ENCODE results near the gene ACTRT3. TPM values are rescaled to one million over a fixed set of nuclear protein-coding genes. Genes with fewer than 3 reads are reported as not detected.
A peak's percentile ranks its signal among the peaks of the same experiment; 100 is the strongest.

The ACTRT3 gene
- total and polyA plus RNA-seq, 2 of the 13 experiments (the other 11 are each of a cell fraction or from before 2014, with no cell fraction given), result 0.42 to 0.97 TPM

- TF ChIP-seq, protein P1, sequence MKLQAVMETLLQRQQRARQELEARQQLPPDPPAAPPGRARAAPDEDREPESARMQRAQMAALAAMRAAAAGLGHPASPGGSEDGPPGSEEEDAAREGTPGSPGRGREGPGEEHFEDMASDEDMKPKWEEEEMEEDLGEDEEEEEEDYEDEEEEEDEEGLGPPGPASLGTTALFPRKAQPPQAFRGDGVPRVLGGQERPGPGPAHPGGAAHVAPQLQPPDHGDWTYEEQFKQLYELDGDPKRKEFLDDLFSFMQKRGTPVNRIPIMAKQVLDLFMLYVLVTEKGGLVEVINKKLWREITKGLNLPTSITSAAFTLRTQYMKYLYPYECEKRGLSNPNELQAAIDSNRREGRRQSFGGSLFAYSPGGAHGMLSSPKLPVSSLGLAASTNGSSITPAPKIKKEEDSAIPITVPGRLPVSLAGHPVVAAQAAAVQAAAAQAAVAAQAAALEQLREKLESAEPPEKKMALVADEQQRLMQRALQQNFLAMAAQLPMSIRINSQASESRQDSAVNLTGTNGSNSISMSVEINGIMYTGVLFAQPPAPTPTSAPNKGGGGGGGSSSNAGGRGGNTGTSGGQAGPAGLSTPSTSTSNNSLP (IDR thresholded peaks at IDR 0.05; ENCODE audit: low read depth, low read length), result no peak; the same call in 1 of the 2 replicates
- no peak for TF ChIP-seq KDM6A (CRISPR knock-in tag; IDR thresholded peaks at IDR 0.05; ENCODE audit: low read depth)
- TF ChIP-seq ZNF549 (CRISPR knock-in tag; IDR thresholded peaks at IDR 0.05), result no peak
- TF ChIP-seq NFKB2 (CRISPR knock-in tag; IDR thresholded peaks at IDR 0.05; ENCODE audit: borderline replicate concordance), result 0 out of 2 replicates have a peak, but pooled peaks have one; percentile 32
- TF ChIP-seq TBL1XR1 (IDR thresholded peaks at IDR 0.05; ENCODE audit: borderline replicate concordance, low read length, partially characterized antibody), result no peak
- TF ChIP-seq TEAD3 (CRISPR knock-in tag; optimal IDR thresholded peaks at IDR 0.05; ENCODE audit: borderline replicate concordance), result peak; percentile 52
- no peak for TF ChIP-seq ISX (CRISPR knock-in tag; conservative IDR thresholded peaks at IDR 0.05)
- no peak for TF ChIP-seq ZNF570 (CRISPR knock-in tag; IDR thresholded peaks at IDR 0.05; ENCODE audit: borderline replicate concordance)
- no peak for TF ChIP-seq CAMTA2 (CRISPR knock-in tag; IDR thresholded peaks at IDR 0.05; ENCODE audit: borderline replicate concordance)
- 0 out of 2 replicates have a peak, but pooled peaks have one; percentile 13 for TF ChIP-seq CTCF (CRISPR knock-in tag; IDR thresholded peaks at IDR 0.05)
- peak; percentile 30 for TF ChIP-seq RAD21 (CRISPR knock-in tag; IDR thresholded peaks at IDR 0.05)
- 0 out of 2 replicates have a peak, but pooled peaks have one; percentile 30 for TF ChIP-seq SALL2 (CRISPR knock-in tag; IDR thresholded peaks at IDR 0.05)
- TF ChIP-seq MEIS2 (CRISPR knock-in tag; IDR thresholded peaks at IDR 0.05), result 0 out of 2 replicates have a peak, but pooled peaks have one; percentile 15
- 0 out of 2 replicates have a peak, but pooled peaks have one; percentile 14 for TF ChIP-seq PPARG (CRISPR knock-in tag; conservative IDR thresholded peaks at IDR 0.05)
- no peak for TF ChIP-seq ZSCAN9 (CRISPR knock-in tag; IDR thresholded peaks at IDR 0.05; ENCODE audit: borderline replicate concordance)
- 0 out of 2 replicates have a peak, but pooled peaks have one; percentile 49 for TF ChIP-seq NRL (CRISPR knock-in tag; IDR thresholded peaks at IDR 0.05; ENCODE audit: borderline replicate concordance)
- TF ChIP-seq, protein P2, sequence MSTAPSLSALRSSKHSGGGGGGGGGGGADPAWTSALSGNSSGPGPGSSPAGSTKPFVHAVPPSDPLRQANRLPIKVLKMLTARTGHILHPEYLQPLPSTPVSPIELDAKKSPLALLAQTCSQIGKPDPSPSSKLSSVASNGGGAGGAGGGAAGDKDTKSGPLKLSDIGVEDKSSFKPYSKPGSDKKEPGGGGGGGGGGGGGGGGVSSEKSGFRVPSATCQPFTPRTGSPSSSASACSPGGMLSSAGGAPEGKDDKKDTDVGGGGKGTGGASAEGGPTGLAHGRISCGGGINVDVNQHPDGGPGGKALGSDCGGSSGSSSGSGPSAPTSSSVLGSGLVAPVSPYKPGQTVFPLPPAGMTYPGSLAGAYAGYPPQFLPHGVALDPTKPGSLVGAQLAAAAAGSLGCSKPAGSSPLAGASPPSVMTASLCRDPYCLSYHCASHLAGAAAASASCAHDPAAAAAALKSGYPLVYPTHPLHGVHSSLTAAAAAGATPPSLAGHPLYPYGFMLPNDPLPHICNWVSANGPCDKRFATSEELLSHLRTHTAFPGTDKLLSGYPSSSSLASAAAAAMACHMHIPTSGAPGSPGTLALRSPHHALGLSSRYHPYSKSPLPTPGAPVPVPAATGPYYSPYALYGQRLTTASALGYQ (CRISPR knock-in tag; IDR thresholded peaks at IDR 0.05), result 0 out of 2 replicates have a peak, but pooled peaks have one; percentile 18
- no peak for TF ChIP-seq FOXJ3 (CRISPR knock-in tag; IDR thresholded peaks at IDR 0.05; ENCODE audit: borderline replicate concordance)
- TF ChIP-seq, protein P3, sequence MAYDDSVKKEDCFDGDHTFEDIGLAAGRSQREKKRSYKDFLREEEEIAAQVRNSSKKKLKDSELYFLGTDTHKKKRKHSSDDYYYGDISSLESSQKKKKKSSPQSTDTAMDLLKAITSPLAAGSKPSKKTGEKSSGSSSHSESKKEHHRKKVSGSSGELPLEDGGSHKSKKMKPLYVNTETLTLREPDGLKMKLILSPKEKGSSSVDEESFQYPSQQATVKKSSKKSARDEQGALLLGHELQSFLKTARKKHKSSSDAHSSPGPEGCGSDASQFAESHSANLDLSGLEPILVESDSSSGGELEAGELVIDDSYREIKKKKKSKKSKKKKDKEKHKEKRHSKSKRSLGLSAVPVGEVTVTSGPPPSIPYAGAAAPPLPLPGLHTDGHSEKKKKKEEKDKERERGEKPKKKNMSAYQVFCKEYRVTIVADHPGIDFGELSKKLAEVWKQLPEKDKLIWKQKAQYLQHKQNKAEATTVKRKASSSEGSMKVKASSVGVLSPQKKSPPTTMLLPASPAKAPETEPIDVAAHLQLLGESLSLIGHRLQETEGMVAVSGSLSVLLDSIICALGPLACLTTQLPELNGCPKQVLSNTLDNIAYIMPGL (CRISPR knock-in tag; IDR thresholded peaks at IDR 0.05; ENCODE audit: borderline replicate concordance in 1 of 2, low read depth in 1 of 2), result peak; percentile 78 to 82; a peak in 3 of 4 replicates
- TF ChIP-seq SMARCE1 (IDR thresholded peaks at IDR 0.05; ENCODE audit: borderline replicate concordance), result no peak
- peak; percentile 59 for TF ChIP-seq TAF1 (CRISPR knock-in tag; IDR thresholded peaks at IDR 0.05)
- TF ChIP-seq TARDBP (CRISPR knock-in tag; IDR thresholded peaks at IDR 0.05), result peak; percentile 34; the same call in 1 of the 2 replicates
Measured at GRCh38 chr3:169769287-169770181, at the start of gene ACTRT3 (continued).
